HG03108 (cell line): Measurements from ENCODE around the gene NPIPB2.
A peak's percentile ranks its signal among the peaks of the same experiment; 100 is the strongest.
"Not testable (repeated sequence)": the region's sequence is repeated elsewhere in the genome, so short reads cannot be mapped to it uniquely, and the experiment has no call there.

Source experiments
- ATAC-seq: cut with Tn5 transposase; IDR thresholded peaks from one replicate; pipeline ENCODE4 v1.9.1; 2021; ENCODE audit warnings: moderate library complexity; ENCODE audit not compliant: unreplicated experiment

NPIPB2 gene

GRCh38 chr16:11962457-11962856, 20.6 kb upstream of the NPIPB2 start:
- ATAC-seq = not testable (repeated sequence)

DNA sequence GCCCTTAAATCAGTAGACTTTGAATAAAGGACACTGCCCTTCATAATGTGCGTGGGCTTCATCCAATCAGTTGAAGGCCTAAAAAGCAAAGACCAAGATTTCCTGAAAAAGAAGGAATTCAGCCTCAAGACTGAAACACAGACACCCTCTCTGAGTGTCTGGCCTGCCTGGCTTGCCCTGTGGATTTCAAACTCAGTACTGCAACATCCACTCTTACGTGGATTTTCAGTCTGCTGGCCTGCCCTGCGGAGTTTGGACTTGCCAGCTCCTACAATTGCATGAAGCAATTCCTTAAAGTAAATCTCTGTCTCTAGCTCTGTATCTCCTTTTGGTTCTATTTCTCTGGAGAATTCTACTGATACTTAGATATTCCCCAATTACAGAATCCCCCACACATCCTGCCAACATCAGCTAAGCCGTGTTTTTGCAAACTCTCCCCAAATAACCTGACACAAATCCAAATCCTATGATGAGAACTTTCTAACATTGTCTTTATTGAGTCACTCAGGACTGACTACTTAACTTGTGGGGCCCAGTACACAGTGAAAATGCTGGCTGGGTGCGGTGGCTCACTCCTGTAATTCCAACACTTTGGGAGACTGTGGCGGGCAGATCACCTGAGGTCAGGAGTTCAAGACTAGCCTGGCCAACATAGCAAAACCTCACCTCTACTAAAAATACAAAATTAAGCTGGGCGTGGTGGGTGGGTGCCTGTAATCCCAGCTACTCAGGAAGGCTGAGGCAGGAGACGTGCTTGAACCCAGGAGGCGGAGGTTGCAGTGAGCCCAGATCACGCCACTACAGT, 15.9 kb upstream of the NPIPB2 start:
- no peak for ATAC-seq

DNA sequence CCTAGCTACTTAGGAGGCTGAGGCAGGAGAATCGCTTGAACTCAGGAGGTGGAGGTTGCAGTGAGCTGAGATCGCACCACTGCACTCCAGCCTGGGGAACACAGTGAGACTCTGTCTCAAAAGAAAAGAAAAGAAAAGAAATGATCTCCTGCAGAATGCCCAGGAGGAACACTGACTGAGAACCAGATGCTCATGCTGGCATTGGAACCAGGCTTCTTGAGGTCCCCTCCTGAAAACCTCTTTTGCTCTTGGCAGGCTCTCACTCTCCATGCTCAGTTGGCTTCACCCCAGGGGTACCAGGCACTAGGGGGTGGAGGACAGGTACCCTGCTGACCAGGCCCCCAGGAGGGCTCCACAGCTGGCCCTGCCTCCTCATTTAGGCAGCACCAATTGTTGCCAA, 14.7 kb upstream of the NPIPB2 start:
- ATAC-seq = no peak

- no peak for ATAC-seq
These were observed 13.9 kb upstream of the NPIPB2 start for GRCh38 chr16:11955713-11956123.

DNA sequence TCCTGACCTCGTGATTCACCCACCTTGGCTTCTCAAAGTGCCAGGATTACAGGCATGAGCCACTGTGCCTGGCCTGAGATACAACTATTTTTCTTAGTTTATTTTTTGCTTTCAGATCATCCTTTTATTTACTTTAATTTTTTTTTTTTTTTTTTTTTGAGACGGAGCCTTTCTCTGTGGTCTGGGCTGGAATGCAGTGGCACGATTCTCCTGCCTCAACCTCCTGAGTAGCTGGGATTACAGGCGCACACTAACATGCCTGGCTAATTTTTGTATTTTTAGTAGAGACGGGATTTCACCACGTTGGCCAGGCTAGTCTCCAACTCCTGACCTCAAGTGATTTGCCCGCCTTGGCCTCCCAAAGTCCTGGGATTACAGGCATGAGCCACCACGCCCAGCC, 11.7 kb upstream of the NPIPB2 start:
- not testable (repeated sequence) for ATAC-seq

DNA sequence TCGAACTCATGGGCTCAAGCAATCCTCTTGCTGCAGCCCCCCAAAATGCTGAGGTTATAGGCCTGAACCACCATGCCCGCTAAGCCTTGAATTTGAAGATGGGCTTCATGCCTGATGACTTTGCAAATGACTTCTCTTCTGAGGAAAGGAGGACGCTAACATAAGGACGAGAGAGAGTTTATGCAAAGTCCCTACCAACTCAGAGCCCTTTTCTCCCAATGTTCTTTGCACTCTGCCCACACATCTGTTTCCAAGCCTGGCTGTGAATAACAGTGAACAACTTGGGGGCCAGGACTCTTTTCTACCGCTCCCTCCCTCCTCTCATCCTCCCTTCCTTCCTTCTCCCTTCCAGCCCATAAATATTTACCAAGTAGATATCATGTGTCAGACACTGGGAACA, 8.5 kb upstream of the NPIPB2 start:
- no peak for ATAC-seq

DNA sequence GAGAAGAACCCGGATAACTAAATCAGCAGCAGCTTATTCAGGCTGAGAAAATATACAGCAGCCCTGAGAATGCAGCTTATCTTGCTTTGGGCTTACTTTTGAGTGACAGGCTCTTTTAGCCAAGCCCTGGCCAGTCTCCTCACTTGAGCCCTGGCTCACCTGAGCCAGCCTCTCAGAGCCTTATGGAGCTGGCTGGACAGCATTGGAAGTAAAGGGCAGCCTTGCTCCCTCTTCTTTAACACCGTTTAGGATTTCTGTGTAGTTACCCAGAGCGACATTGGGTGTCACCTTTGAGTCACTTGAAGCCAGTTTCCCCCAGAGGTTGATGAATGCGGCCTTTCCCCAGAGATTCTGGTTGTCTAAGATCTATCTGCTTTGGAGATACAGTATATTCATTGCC, 7.7 kb upstream of the NPIPB2 start:
- peak; percentile 76 for ATAC-seq

GRCh38 chr16:11948819-11949218, 7.0 kb upstream of the NPIPB2 start:
- ATAC-seq = no peak

- ATAC-seq = no peak
These were observed 4.6 kb upstream of the NPIPB2 start for GRCh38 chr16:11946433-11946832.

DNA sequence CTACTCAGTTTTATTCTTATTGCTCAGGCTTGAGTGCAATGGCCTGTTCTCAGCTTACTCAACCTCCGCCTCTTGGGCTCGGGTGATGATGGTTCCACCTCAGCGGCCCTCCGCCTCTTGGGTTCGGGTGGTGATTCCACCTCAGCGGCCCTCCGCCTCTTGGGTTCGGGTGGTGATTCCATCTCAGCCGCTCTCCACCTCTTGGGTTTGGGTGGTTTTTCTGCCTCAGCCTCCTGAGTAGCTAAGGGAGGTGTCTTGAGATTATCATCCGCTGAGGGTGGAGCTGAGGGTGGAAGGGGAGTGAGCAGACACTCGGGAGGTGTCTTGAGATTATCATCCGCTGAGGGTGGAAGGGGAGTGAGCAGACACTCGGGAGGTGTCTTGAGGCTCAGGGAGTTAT, 14.5 kb downstream of the NPIPB2 start:
- ATAC-seq = not testable (repeated sequence)

DNA sequence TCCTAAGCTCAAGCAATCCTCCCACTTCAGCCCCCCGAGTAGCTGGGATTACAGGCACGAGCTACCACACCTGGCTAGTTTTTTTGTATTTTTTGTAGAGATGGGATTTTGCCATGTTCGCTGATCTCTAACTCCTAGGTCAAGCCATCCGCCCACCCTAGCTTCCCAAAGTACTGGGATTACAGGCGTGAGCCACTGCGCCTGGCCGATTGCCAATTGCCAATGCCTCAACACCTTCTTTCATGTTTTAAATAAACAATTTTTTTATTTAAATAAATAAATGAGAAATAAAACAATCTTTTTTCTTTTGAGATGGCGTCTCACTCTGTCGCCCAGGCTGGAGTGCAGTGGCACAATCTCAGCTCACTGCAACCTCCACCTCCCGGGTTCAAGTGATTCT, 17.8 kb downstream of the NPIPB2 start:
- ATAC-seq = not testable (repeated sequence)

GRCh38 chr16:11916524-11917285, 25.1 kb downstream of the NPIPB2 start:
- no peak for ATAC-seq

- ATAC-seq = peak; percentile 79
These were observed 26.0 kb downstream of the NPIPB2 start, which contains the start of gene GSPT1 for GRCh38 chr16:11915644-11916523. GSPT1 (minus strand) TSS chr16:11915956; CDS start chr16:11915720, 236 bp downstream.

DNA sequence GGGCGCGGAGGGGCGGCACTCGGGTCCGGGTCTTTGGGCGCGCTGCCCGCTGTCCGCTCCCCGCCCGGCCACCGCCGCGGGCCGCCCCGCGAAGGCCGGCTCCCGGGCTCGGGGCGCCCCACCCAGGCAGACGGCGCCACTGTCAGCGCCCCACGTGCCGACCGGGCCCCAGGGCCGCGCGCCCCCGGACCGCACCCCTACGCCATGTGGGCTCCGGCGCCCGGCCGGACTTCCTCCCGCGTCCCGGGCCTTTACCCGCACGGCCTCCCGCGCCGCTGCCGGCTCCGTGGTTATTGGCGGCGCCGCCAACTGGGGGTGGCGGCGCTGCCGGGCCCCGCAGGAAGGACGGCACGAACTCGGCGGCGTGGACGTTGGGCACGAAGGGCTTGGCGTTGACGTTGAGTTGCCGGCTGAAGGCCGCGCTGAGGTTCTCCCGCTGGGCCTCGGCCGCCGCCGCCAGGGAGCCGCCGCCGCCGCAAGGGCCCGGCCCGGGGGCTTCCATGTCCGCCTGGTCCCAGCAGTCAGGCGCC, 26.7 kb downstream of the NPIPB2 start:
- ATAC-seq = peak; percentile 14

DNA sequence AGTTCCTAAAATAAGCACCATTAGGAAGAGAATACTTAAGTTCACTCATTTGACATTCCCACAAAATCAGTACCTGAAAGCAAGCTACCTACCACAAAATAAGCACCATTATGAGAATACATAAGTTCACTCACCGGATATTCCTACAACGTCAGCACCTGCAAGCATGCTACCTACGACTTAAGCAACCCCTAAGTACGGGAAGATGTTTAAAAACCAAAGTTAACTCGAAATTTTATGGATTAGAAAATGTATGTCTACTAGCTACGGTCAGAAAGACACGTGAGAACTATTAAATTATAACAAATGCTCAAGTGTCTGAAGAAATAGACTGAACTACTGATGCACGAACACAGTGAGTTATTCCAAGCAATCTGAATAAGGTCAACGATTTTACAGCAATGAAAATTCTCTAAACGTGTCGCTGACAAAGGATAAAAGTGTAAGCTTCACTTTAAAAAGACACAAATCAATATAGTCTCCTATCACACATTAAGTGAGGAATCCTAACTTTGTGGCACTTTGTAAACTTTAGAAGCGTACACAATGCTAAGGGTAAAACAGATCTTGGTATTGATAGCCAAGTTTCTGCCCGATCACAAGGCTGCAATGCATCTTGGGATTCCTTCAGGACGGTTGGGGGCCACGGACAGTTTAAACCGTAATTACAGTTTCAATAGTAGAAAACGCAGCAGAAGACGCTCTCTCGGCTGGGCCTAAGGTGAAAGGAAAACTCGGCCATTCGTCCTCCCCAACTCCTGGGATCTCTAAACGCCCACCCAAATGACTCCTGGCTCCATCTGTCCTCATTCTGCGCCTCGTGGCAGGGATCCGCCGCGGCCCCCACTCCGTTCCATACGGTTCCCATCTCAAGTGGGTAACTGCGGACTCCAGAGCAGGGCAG, 27.4 kb downstream of the NPIPB2 start:
- no peak for ATAC-seq

DNA sequence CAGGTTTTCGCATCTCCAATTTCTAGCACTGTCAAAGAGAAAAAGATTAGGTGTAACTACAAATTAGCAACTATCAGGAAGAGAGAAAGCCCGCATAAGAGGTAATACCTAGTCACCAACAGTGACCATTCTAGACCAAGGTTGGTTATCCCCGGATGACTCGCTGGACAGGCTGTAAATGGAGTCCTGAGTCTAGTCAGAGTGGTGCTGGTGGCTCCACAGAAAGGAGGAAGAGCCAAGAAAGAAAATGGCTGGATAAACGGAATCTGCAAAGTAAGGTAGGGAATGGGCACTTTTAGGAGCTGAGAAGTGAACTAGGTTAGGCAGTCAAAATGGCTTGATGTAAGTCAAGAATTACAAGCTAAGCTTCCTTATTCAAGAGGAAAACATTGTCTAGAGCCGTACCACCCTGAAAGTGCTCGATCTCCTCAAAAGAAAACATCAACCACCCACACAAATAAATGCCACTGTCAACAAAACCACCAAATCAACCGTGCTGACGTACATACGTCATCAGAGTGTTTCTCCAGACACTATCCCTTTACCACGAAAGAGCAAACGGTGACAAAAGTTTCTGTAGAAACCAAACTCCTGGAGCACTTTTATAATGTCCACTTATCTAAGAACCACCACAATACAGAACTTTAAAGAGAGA, 28.3 kb downstream of the NPIPB2 start:
- no peak for ATAC-seq

DNA sequence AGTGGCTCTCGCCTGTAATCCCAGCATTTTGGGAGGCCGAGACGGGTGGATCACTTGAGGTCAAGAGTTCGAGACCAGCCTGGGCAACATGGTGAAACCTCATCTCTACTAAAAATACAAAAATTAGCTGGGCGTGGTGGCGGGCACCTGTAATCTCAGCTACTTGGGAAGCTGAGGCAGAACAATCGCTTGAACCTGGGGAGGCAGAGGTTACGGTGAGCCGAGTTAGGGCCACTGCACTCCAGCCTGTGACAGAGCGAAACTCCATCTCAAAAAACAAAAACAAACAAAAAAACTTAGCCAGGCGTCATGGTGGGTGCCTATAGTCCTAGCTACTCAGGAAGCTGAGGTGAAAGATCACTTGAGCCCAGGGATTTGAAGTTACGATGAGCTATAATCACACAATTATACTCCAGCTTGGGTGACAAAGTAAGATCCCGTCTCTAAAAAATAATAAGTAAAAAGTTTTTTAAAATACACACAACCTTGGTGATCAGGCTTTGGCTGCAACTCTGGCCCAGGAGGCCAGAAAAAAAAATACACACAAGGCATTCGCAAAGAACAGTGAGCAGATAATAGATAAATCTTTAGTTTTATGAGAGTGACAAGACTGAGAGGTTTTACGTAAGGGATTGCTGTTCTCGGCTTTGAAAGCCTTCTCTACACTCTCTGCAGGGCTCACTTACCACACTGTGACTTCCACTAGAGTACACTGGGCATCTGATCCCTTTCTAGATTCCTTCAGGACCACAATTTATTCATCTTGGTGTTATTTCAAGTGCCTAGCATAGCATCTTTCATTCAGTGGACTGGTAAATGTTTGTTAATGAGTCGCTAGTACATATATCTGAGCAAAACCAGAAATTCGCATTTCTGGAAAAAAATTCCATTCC, 31.9 kb downstream of the NPIPB2 start:
- no peak for ATAC-seq
